K562 (cell line): ENCODE data around the gene MAST4. TPM values are rescaled to one million over a fixed set of nuclear protein-coding genes. Genes with fewer than 3 reads are reported as not detected.

Source experiments
- ATAC-seq: fragments of 200-7000 bp; cut with Tn5 transposase; 3 replicates; pipeline ENCODE4 v1.9.1; 2020; ENCODE audit warnings: moderate library complexity
- BruUV-seq: library from RNA; stranded (reverse); fragments of 400-500 nt; replicated peaks from 2 replicates; lab custom pipeline; 2021; lab: Mats Ljungman, UMichigan
- CTCF ChIA-PET: fragments of 300-600 bp; formaldehyde crosslinking; extraction: SDS; loops from one replicate; lab custom pipeline; 2021; ENCODE audit warnings: low intra/inter-chr PET ratio; lab: Yijun Ruan, JAX
- POLR2A ChIA-PET: fragments of 300-600, 350-650 bp; sonication (Branson Sonifier 250); formaldehyde crosslinking; extraction: SDS; loops from one replicate; lab custom pipeline; 2021; ENCODE audit warnings: antibody characterized with exemption, inconsistent platforms; lab: Yijun Ruan, JAX
- DNase-seq, 4 experiments: peaks; one replicate each; pipeline versions ENCODE4 v3.0.0 to v3.0.0-alpha.2; 2011 to 2018; ENCODE audit warnings: low spot score in 3 of 4, mixed read lengths in 3 of 4; ENCODE audit errors: extremely low read depth in 1 of 4
- FAIRE-seq: peaks from 2 replicates; lab custom pipeline; 2011; peaks lifted over from hg19 to GRCh38; lab: Jason Lieb, UNC
- H2AFZ ChIP-seq: 2 replicates; pipeline ENCODE4 v1.6.0; 2011; ENCODE audit warnings: low read depth, low read length, control low read depth, inconsistent platforms
- H3K27ac ChIP-seq: fragments of 200-600 bp; 3 replicates; pipeline ENCODE4 v1.8.0; 2011; ENCODE audit warnings: low read depth, mild to moderate bottlenecking, control low read depth, inconsistent platforms, low read length, moderate library complexity, mixed read lengths; ENCODE audit errors: extremely low read depth
- H3K27me3 ChIP-seq, 2 experiments: fragments of 300-600 bp in 1 of 2; 2 replicates in 1 of 2; 3 replicates in 1 of 2; pipeline versions ENCODE4 v1.6.0 to v1.8.0; 2011; ENCODE audit warnings: inconsistent platforms in 2 of 2, low read length in 2 of 2, mild to moderate bottlenecking in 1 of 2, mixed read lengths in 1 of 2, moderate library complexity in 1 of 2; ENCODE audit not compliant: control insufficient read depth in 2 of 2, insufficient read depth in 2 of 2
- H3K36me3 ChIP-seq: fragments of 300-600 bp; 3 replicates; pipeline ENCODE4 v1.8.0; 2011; ENCODE audit warnings: mild to moderate bottlenecking, low read length, inconsistent platforms; ENCODE audit not compliant: control insufficient read depth, insufficient read depth
- H3K4me1 ChIP-seq, 2 experiments: fragments of 200-600 bp in 1 of 2; replicated peaks in 1 of 2; 2 replicates in 1 of 2; 3 replicates in 1 of 2; pipeline versions ENCODE4 v1.5.1 to v1.8.0; 2011; ENCODE audit warnings: inconsistent platforms in 2 of 2, low read length in 2 of 2, mild to moderate bottlenecking in 1 of 2, mixed read lengths in 1 of 2, moderate library complexity in 1 of 2; ENCODE audit not compliant: control insufficient read depth in 2 of 2, insufficient read depth in 2 of 2
- H3K4me2 ChIP-seq: 2 replicates; pipeline ENCODE4 v1.6.1; 2011; ENCODE audit warnings: low read length, control low read depth, inconsistent platforms, mixed read lengths; ENCODE audit not compliant: insufficient read depth
- H3K4me3 ChIP-seq: fragments of 200-600 bp; sonication (generic), shearing (Covaris generic); 2 replicates; pipeline ENCODE4 v1.5.1; 2016; ENCODE audit warnings: control low read depth, inconsistent platforms
- H3K79me2 ChIP-seq: fragments of 200-600 bp; 3 replicates; pipeline ENCODE4 v1.8.0; 2011; ENCODE audit warnings: low read length, inconsistent platforms; ENCODE audit not compliant: control insufficient read depth, insufficient read depth
- H3K9ac ChIP-seq, 2 experiments: 2 replicates each; pipeline versions ENCODE4 v1.6.0 to v1.6.1; 2011; ENCODE audit warnings: low read depth in 2 of 2, low read length in 2 of 2, control low read depth in 1 of 2, inconsistent platforms in 1 of 2, mild to moderate bottlenecking in 1 of 2, mixed read lengths in 1 of 2; ENCODE audit not compliant: insufficient read depth in 1 of 2
- H3K9me1 ChIP-seq: one replicate; pipeline ENCODE4 v1.6.0; 2011; ENCODE audit warnings: inconsistent platforms, mild to moderate bottlenecking, low read length, moderate library complexity; ENCODE audit not compliant: control insufficient read depth, insufficient read depth
- H3K9me3 ChIP-seq: replicated peaks from 2 replicates; pipeline ENCODE4 v1.5.1; 2011; ENCODE audit warnings: low read depth, low read length, inconsistent platforms; ENCODE audit not compliant: control insufficient read depth, insufficient read depth
- H4K20me1 ChIP-seq: replicated peaks from 2 replicates; pipeline ENCODE4 v1.6.1; 2011; ENCODE audit warnings: low read length, inconsistent platforms, mixed read lengths; ENCODE audit not compliant: control insufficient read depth, insufficient read depth
- CEBPZ ChIP-seq: fragments of 150-350 bp; IDR thresholded peaks from 2 replicates; pipeline ENCODE4 v1.6.1; 2014; ENCODE audit warnings: low read depth, mild to moderate bottlenecking, low read length, borderline replicate concordance
- MYNN ChIP-seq, 2 experiments: sonication (generic); formaldehyde crosslinking in 1 of 2; IDR thresholded peaks; 2 replicates each; pipeline versions ENCODE4 v1.5.0 to v1.6.1; 2016 to 2020; ENCODE audit warnings: antibody characterized with exemption in 1 of 2, missing genetic modification reagents in 1 of 2
- SMAD2 ChIP-seq: fragments of 150-350 bp; IDR thresholded peaks from 2 replicates; pipeline ENCODE4 v1.6.1; 2014; ENCODE audit warnings: low read depth, mild to moderate bottlenecking, low read length
- YBX1 ChIP-seq: fragments of 450-650 bp; IDR thresholded peaks from 2 replicates; pipeline ENCODE4 v1.7.1; 2016; ENCODE audit warnings: mild to moderate bottlenecking
- ZNF324 ChIP-seq: fragments of 250-450 bp; sonication (Bioruptor Pico); IDR thresholded peaks from 2 replicates; pipeline ENCODE4 v1.4.0; 2020; ENCODE audit warnings: mild to moderate bottlenecking
- WGBS: fragments of 100-300 bp; shearing (Covaris generic); methylation state at CpG from one replicate; pipeline ENCODE4 v1.1.6; 2016; ENCODE audit warnings: low coverage, mixed read lengths; ENCODE audit not compliant: insufficient coverage; ENCODE audit errors: missing lambda C conversion rate; 5-methylcytosine and 5-hydroxymethylcytosine counted together
- in situ Hi-C: fragments of 300-500 bp; cut with MboI; formaldehyde crosslinking; loops from 4 replicates; pipeline ENCODE4 v1.15.0; 2018; ENCODE audit warnings: inconsistent platforms, mixed read lengths
- intact Hi-C: fragments of 100-400 bp; cut with micrococcal nuclease; formaldehyde crosslinking; loops from 2 replicates; pipeline ENCODE4 v1.14.2; 2022
- polyA plus RNA-seq, 8 experiments: library from polyadenylated mRNA; depleted of rRNA in 4 of 8; stranded (reverse) in 5 of 8; unstranded in 3 of 8; fragments of >200 nt; fragmentation: Nextera tagmentation in 2 of 8; fragmentation: Illumina TruSeq in 1 of 8; extraction: Ambion mirVana in 2 of 8; extraction: Trizol in 1 of 8; gene quantifications; 2 replicates each; pipeline versions ENCODE4 v1.2.1 to v1.2.3, GENCODE V29; 2011 to 2014; ENCODE audit warnings: inconsistent platforms in 1 of 8, missing spikeins in 1 of 8
- total RNA-seq, 7 experiments: library from RNA; depleted of rRNA in 6 of 7; stranded (reverse); fragments of >200 nt in 6 of 7; fragmentation: Illumina TruSeq in 2 of 7; extraction: Trizol in 2 of 7; gene quantifications; 2 replicates each; pipeline versions ENCODE4 v1.2.1 to v1.2.3, GENCODE V29; 2011 to 2021; ENCODE audit warnings: low replicate concordance in 1 of 7
- TF ChIP-seq, protein P1 (sequence below): fragments of 450-650 bp; IDR thresholded peaks from 2 replicates; pipeline ENCODE4 v1.6.1; 2016; ENCODE audit warnings: mild to moderate bottlenecking, moderate library complexity

MAST4 gene
- total and polyA plus RNA-seq, 9 of the 15 experiments (the other 6 are each of a cell fraction or from before 2014, with no cell fraction given) = 0.88 to 10.1 (median 5.2) TPM

DNA sequence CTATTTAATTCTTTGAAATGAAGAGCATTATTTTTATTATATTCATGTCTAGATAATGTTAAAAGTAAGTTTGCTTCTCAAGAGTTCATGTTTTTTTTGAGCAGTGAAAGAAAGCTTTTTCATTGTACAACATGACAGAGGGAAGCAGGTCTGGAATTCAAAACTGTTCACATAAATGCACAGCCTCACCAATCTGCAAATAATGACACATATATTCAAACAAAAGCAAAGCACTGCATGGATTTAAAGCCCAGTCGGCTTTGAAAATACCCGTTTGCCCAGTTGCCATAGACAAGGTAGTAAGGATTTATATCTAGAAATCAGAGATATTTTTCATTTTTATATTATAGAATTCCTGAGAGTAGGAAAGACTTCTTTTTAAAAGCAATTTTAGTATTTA, 398.6 kb downstream of the MAST4 start:
- H3K9me1 ChIP-seq = no peaks in the 10 kb centered on the region
- H2AFZ ChIP-seq = no peak overlapping the region
- H3K79me2 ChIP-seq = no peaks in the 10 kb centered on the region
- in situ Hi-C loops = loop anchor here (10.0 kb wide), 2 partner anchors 150 to 220 kb away; no protein-coding TSS in a partner anchor
- no peaks in the 10 kb centered on the region for H3K9me3 ChIP-seq
- ChIA-PET CTCF (no interaction called here), POLR2A (interaction anchor here (1.0 kb wide), 1 partner anchor 8 kb away, joined by 3 read pairs; no protein-coding TSS in a partner anchor)
- no peak for FAIRE-seq
- H3K4me2 ChIP-seq = no peak overlapping the region
- 7% methylated on average over 2 of the region's 2 CpGs for WGBS
- no peaks in the 10 kb centered on the region for H3K4me1 ChIP-seq
- H3K9ac ChIP-seq = no peak overlapping the region
- H3K27ac ChIP-seq = no peak overlapping the region
- H4K20me1 ChIP-seq = no peaks in the 10 kb centered on the region
- DNase-seq = no peak
- no peak for ATAC-seq
- intact Hi-C loops = no loop called here
- H3K4me3 ChIP-seq = no peak overlapping the region
- BruUV-seq = no TSS peak
- peaks cover 0 to 6% of the 10 kb centered on the region in 2 experiments; a peak in 1 of 5 replicates for H3K27me3 ChIP-seq
- H3K36me3 ChIP-seq = no peaks in the 10 kb centered on the region
- TF ChIP-seq, protein P1, sequence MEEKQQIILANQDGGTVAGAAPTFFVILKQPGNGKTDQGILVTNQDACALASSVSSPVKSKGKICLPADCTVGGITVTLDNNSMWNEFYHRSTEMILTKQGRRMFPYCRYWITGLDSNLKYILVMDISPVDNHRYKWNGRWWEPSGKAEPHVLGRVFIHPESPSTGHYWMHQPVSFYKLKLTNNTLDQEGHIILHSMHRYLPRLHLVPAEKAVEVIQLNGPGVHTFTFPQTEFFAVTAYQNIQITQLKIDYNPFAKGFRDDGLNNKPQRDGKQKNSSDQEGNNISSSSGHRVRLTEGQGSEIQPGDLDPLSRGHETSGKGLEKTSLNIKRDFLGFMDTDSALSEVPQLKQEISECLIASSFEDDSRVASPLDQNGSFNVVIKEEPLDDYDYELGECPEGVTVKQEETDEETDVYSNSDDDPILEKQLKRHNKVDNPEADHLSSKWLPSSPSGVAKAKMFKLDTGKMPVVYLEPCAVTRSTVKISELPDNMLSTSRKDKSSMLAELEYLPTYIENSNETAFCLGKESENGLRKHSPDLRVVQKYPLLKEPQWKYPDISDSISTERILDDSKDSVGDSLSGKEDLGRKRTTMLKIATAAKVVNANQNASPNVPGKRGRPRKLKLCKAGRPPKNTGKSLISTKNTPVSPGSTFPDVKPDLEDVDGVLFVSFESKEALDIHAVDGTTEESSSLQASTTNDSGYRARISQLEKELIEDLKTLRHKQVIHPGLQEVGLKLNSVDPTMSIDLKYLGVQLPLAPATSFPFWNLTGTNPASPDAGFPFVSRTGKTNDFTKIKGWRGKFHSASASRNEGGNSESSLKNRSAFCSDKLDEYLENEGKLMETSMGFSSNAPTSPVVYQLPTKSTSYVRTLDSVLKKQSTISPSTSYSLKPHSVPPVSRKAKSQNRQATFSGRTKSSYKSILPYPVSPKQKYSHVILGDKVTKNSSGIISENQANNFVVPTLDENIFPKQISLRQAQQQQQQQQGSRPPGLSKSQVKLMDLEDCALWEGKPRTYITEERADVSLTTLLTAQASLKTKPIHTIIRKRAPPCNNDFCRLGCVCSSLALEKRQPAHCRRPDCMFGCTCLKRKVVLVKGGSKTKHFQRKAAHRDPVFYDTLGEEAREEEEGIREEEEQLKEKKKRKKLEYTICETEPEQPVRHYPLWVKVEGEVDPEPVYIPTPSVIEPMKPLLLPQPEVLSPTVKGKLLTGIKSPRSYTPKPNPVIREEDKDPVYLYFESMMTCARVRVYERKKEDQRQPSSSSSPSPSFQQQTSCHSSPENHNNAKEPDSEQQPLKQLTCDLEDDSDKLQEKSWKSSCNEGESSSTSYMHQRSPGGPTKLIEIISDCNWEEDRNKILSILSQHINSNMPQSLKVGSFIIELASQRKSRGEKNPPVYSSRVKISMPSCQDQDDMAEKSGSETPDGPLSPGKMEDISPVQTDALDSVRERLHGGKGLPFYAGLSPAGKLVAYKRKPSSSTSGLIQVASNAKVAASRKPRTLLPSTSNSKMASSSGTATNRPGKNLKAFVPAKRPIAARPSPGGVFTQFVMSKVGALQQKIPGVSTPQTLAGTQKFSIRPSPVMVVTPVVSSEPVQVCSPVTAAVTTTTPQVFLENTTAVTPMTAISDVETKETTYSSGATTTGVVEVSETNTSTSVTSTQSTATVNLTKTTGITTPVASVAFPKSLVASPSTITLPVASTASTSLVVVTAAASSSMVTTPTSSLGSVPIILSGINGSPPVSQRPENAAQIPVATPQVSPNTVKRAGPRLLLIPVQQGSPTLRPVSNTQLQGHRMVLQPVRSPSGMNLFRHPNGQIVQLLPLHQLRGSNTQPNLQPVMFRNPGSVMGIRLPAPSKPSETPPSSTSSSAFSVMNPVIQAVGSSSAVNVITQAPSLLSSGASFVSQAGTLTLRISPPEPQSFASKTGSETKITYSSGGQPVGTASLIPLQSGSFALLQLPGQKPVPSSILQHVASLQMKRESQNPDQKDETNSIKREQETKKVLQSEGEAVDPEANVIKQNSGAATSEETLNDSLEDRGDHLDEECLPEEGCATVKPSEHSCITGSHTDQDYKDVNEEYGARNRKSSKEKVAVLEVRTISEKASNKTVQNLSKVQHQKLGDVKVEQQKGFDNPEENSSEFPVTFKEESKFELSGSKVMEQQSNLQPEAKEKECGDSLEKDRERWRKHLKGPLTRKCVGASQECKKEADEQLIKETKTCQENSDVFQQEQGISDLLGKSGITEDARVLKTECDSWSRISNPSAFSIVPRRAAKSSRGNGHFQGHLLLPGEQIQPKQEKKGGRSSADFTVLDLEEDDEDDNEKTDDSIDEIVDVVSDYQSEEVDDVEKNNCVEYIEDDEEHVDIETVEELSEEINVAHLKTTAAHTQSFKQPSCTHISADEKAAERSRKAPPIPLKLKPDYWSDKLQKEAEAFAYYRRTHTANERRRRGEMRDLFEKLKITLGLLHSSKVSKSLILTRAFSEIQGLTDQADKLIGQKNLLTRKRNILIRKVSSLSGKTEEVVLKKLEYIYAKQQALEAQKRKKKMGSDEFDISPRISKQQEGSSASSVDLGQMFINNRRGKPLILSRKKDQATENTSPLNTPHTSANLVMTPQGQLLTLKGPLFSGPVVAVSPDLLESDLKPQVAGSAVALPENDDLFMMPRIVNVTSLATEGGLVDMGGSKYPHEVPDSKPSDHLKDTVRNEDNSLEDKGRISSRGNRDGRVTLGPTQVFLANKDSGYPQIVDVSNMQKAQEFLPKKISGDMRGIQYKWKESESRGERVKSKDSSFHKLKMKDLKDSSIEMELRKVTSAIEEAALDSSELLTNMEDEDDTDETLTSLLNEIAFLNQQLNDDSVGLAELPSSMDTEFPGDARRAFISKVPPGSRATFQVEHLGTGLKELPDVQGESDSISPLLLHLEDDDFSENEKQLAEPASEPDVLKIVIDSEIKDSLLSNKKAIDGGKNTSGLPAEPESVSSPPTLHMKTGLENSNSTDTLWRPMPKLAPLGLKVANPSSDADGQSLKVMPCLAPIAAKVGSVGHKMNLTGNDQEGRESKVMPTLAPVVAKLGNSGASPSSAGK = no peak
- TF ChIP-seq SMAD2 (no peak), YBX1 (no peak), MYNN (IDR thresholded peaks at IDR 0.05) (no peak), MYNN (CRISPR knock-in tag; IDR thresholded peaks at IDR 0.05) (no peak), ZNF324 (CRISPR knock-in tag) (no peak), CEBPZ (no peak)
